ENCODE data around the gene NDFIP1.

DNA sequence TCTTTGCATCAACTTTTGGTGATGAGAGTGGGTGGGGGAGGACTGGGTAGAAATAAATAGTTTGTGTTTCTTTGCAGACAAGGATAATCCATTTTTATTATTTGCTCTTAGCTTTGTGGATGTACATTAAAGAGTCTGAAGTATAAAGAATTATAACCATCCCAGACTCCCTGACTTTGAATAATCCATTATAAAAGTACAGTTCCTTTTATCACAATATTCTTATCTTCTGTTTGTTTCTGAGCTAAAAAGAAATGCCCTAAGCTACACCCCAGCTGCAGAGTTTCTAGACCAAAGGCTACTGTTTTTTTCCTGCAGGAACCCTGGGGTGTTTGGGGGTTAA is 77.9 kb downstream of the NDFIP1 start:
- TF ChIP-seq, protein P1, sequence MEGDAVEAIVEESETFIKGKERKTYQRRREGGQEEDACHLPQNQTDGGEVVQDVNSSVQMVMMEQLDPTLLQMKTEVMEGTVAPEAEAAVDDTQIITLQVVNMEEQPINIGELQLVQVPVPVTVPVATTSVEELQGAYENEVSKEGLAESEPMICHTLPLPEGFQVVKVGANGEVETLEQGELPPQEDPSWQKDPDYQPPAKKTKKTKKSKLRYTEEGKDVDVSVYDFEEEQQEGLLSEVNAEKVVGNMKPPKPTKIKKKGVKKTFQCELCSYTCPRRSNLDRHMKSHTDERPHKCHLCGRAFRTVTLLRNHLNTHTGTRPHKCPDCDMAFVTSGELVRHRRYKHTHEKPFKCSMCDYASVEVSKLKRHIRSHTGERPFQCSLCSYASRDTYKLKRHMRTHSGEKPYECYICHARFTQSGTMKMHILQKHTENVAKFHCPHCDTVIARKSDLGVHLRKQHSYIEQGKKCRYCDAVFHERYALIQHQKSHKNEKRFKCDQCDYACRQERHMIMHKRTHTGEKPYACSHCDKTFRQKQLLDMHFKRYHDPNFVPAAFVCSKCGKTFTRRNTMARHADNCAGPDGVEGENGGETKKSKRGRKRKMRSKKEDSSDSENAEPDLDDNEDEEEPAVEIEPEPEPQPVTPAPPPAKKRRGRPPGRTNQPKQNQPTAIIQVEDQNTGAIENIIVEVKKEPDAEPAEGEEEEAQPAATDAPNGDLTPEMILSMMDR (optimal IDR thresholded peaks at IDR 0.05 in 1 of 3, IDR thresholded peaks at IDR 0.05 in 1 of 3, conservative IDR thresholded peaks at IDR 0.05 in 1 of 3; ENCODE audit: extremely low read depth in 1 of 3, insufficient read depth in 2 of 3, low read length in 3 of 3): no peak
- TF ChIP-seq EZH2 (IDR thresholded peaks at IDR 0.05; ENCODE audit: low read length): no peak
